Measurements from ENCODE around the gene ZNF80. TPM values are rescaled to one million over a fixed set of nuclear protein-coding genes. Genes with fewer than 3 reads are reported as not detected.

Gene ZNF80
- total and polyA plus RNA-seq, 2 of the 8 experiments (the other 6 are each of a cell fraction or from before 2014, with no cell fraction given): not detected

DNA sequence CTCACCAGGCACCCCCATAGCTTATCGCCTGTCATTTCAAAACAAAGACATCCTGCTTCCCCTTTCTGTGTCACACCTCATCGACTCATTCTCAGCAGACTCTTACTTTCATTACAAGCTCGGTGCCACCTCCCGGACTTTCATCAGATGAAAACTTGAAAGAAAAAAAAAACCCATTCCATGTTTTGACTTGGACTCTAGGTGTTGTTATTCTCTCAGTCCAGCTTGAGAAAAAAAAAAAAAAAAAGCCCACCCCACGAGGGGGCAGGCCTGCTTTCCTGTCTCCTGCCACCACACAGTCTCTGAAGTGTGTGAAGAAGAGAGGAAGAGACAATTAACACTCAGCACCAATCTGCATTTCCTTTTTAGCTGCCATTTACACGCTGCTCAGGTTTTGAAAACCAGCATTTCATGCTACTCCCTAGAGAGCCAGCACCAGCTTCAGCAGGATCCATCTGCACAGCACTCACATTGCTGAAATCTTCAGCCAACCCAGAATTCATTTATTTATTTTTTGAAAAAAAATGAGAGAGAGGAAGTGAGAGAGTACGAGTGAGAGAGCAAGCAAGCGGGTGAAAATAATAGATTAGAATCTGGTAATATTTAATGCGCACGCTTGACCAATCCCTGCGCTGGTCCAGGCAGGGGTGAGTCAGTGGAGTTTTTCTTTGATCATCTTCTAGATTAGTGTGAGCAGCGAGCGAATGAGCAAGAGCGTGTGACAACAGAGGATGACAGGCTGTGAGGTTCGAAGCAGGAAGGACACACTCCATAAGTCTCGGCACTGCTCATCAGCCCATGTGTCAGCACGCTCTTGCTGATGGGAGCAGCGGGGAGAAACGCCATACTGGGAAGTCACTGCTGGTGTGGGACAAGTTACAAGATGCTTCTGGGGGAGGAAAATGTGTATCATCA is 23.5 kb downstream of the ZNF80 start:
- H3K4me2 ChIP-seq (ENCODE audit: insufficient read depth in 1 of 2, low read depth in 2 of 2, low read length in 2 of 2): peak overlapping the region; percentile 48 to 51
- H2AK5ac ChIP-seq (ENCODE audit: low read depth, low read length): peak overlapping the region; percentile 72; the same call in 1 of the 2 replicates
- H3K79me2 ChIP-seq (ENCODE audit: control insufficient read depth in 1 of 2, insufficient read depth in 2 of 2, low read length in 2 of 2): no peaks in the 10 kb centered on the region
- H2BK120ac ChIP-seq (replicated peaks; ENCODE audit: low read depth, low read length): peak overlapping the region; percentile 41
- H3K4ac ChIP-seq (replicated peaks; ENCODE audit: insufficient read length, low read depth, low read length): no peak overlapping the region
- H3K18ac ChIP-seq (ENCODE audit: extremely low read depth, low read length): peak overlapping the region; percentile 63
- H3K27me3 ChIP-seq (replicated peaks in 1 of 4; ENCODE audit: control insufficient read depth in 3 of 4, extremely low read depth in 1 of 4, insufficient read depth in 3 of 4, low read length in 3 of 4): peaks cover 0 to 4% (median 1%) of the 10 kb centered on the region in 4 experiments; a peak in 3 of 7 replicates
- no peak overlapping the region; the same call in 1 of the 2 replicates for H2AFZ ChIP-seq (ENCODE audit: low read length)
- H4K8ac ChIP-seq (ENCODE audit: extremely low read depth, insufficient read depth, low read length): no peak overlapping the region
- H2BK12ac ChIP-seq (ENCODE audit: low read depth, low read length): peak overlapping the region; percentile 96
- H4K20me1 ChIP-seq (replicated peaks in 1 of 2; ENCODE audit: control insufficient read depth in 1 of 2, insufficient read depth in 2 of 2, low read length in 2 of 2): no peaks in the 10 kb centered on the region
- no peak overlapping the region for H3K14ac ChIP-seq (ENCODE audit: insufficient read length)
- H3K36me3 ChIP-seq (ENCODE audit: control insufficient read depth in 2 of 4, insufficient read depth in 4 of 4, low read length in 3 of 4): no peaks in the 10 kb centered on the region
- 51 to 100% methylated on average over 2 to 18 of the region's 19 CpGs for WGBS, 2 experiments (ENCODE audit: extremely low coverage in 1 of 2, insufficient coverage in 1 of 2, insufficient read length in 1 of 2, insufficient replicate concordance in 2 of 2, low coverage in 1 of 2, low lambda C conversion rate in 2 of 2, missing lambda C conversion rate in 1 of 2)
- DNase-seq (ENCODE audit: low read depth in 1 of 2, low spot score in 2 of 2) (peak in 1 of 2 experiments; percentile 9), FAIRE-seq (peak; percentile 28)
- H4K91ac ChIP-seq (replicated peaks; ENCODE audit: insufficient read length, low read length): peak overlapping the region; percentile 81
- peak overlapping the region in 1 of 4 experiments; percentile 10; a peak in 3 of 8 replicates for H3K4me3 ChIP-seq (ENCODE audit: extremely low read depth in 1 of 4, insufficient read depth in 2 of 4, low read depth in 3 of 4, low read length in 4 of 4)
- H4K5ac ChIP-seq (ENCODE audit: insufficient read length, low read depth, low read length): peak overlapping the region; percentile 8
- peaks cover 3 to 16% (median 4%) of the 10 kb centered on the region in 4 experiments; a peak in 6 of 7 replicates for H3K4me1 ChIP-seq (replicated peaks in 1 of 4; ENCODE audit: control insufficient read depth in 3 of 4, insufficient read depth in 4 of 4, low read length in 3 of 4)
- POLR2A ChIA-PET (ENCODE audit: partially characterized antibody): interaction anchor here (0.6 to 0.7 kb wide), 2 partner anchors 77 to 223 kb away, joined by 3 read pairs; no protein-coding TSS in a partner anchor
- no peaks in the 10 kb centered on the region; the same call in 1 of the 2 replicates for H3K23me2 ChIP-seq (ENCODE audit: low read depth, low read length)
- H3K27ac ChIP-seq (ENCODE audit: low read depth, low read length): no peak overlapping the region
- peak overlapping the region; percentile 83; the same call in 1 of the 2 replicates for H2BK20ac ChIP-seq (ENCODE audit: low read length)
- H3K9me3 ChIP-seq (ENCODE audit: insufficient read depth in 2 of 2, low read depth in 1 of 2, low read length in 1 of 2): no peaks in the 10 kb centered on the region
- CTCF ChIA-PET (ENCODE audit: partially characterized antibody): interaction anchor here (0.5 to 1.1 kb wide), 8 partner anchors 9 to 1136 kb away, joined by 3 read pairs; partner anchors contain the start of gene DRD3
- H2BK5ac ChIP-seq (ENCODE audit: low read depth, low read length): peak overlapping the region; percentile 79; the same call in 1 of the 2 replicates
- H2BK15ac ChIP-seq (ENCODE audit: low read length): no peak overlapping the region; the same call in 1 of the 2 replicates
- no peak overlapping the region for H3K23ac ChIP-seq (ENCODE audit: insufficient read length)
- no peak overlapping the region; a peak in 1 of 7 replicates for H3K9ac ChIP-seq (replicated peaks in 1 of 4; ENCODE audit: extremely low read depth in 1 of 4, low read depth in 3 of 4, low read length in 3 of 4)
- no peak overlapping the region for H3K56ac ChIP-seq (replicated peaks; ENCODE audit: insufficient read length, low read depth, low read length)
- 0 out of 2 replicates have a peak, but pooled peaks have one; percentile 54 for TF ChIP-seq RBBP5 (IDR thresholded peaks at IDR 0.05; ENCODE audit: borderline replicate concordance, low read depth, low read length)
- peak; percentile 35; the same call in 1 of the 2 replicates for TF ChIP-seq E2F6 (IDR thresholded peaks at IDR 0.05)
- TF ChIP-seq, protein P1, sequence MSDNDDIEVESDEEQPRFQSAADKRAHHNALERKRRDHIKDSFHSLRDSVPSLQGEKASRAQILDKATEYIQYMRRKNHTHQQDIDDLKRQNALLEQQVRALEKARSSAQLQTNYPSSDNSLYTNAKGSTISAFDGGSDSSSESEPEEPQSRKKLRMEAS (IDR thresholded peaks at IDR 0.05): peak; percentile 78
- TF ChIP-seq CBX5 (IDR thresholded peaks at IDR 0.05; ENCODE audit: low read depth, low read length): no peak
- no peaks in the 10 kb centered on the region for H3K79me1 ChIP-seq (ENCODE audit: low read depth, low read length)
